Spleen (tissue), 11 donors: ENCODE measurements around the gene DACH1. TPM values are rescaled to one million over a fixed set of nuclear protein-coding genes. Genes with fewer than 3 reads are reported as not detected.

Experiments used
- DNase-seq: peaks from one replicate; pipeline ENCODE4 v3.0.0-alpha.2; 2020
- H3K27ac ChIP-seq, 8 donors: fragments of 200-600 bp; sonication (generic) in 7 of 8; 1 replicate in 4 of 8; 2 replicates in 4 of 8; pipeline versions ENCODE4 v1.5.0 to v1.8.0; 2016 to 2021; ENCODE audit warnings: inconsistent platforms in 4 of 8, mild to moderate bottlenecking in 4 of 8, moderate library complexity in 1 of 8
- H3K27me3 ChIP-seq, 7 donors: fragments of 200-600 bp; sonication (generic) in 6 of 7; replicated peaks in 1 of 7; 1 replicate in 4 of 7; 2 replicates in 3 of 7; pipeline versions ENCODE4 v1.5.0 to v1.8.0; 2016 to 2021; ENCODE audit warnings: inconsistent platforms in 3 of 7, mild to moderate bottlenecking in 1 of 7
- H3K36me3 ChIP-seq, 6 donors: fragments of 200-600 bp; sonication (generic) in 5 of 6; 1 replicate in 4 of 6; 2 replicates in 2 of 6; pipeline versions ENCODE4 v1.5.0 to v1.8.0; 2016 to 2021; ENCODE audit warnings: inconsistent platforms in 2 of 6
- H3K4me1 ChIP-seq, 6 donors: fragments of 200-600 bp; sonication (generic) in 5 of 6; 1 replicate in 3 of 6; 2 replicates in 3 of 6; pipeline versions ENCODE4 v1.5.0 to v1.8.0; 2016 to 2021; ENCODE audit warnings: inconsistent platforms in 3 of 6
- H3K4me3 ChIP-seq, 8 donors: fragments of 200-600 bp; sonication (generic) in 7 of 8; 1 replicate in 4 of 8; 2 replicates in 4 of 8; pipeline versions ENCODE4 v1.5.0 to v1.8.0; 2016 to 2021; ENCODE audit warnings: inconsistent platforms in 4 of 8, mild to moderate bottlenecking in 4 of 8, moderate library complexity in 2 of 8
- H3K9me3 ChIP-seq, 8 donors: fragments of 200-600 bp; sonication (generic) in 7 of 8; 1 replicate in 4 of 8; 2 replicates in 4 of 8; pipeline versions ENCODE4 v1.5.0 to v1.8.0; 2016 to 2021; ENCODE audit warnings: inconsistent platforms in 4 of 8
- CTCF ChIP-seq, 11 experiments: fragments of 200-600 bp in 7 of 11; fragments of 450-650 bp in 4 of 11; sonication (generic) in 4 of 11; IDR thresholded peaks in 8 of 11; conservative IDR thresholded peaks in 3 of 11; 1 replicate in 7 of 11; 2 replicates in 4 of 11; pipeline versions ENCODE4 v1.4.0 to v1.8.0; 2016 to 2021; ENCODE audit warnings: antibody characterized with exemption in 11 of 11, inconsistent platforms in 4 of 11, mild to moderate bottlenecking in 1 of 11
- POLR2A ChIP-seq, 3 donors: fragments of 450-650 bp; IDR thresholded peaks; one replicate each; pipeline ENCODE4 v1.5.1; 2017; ENCODE audit warnings: antibody characterized with exemption in 3 of 3, mild to moderate bottlenecking in 1 of 3
- POLR2AphosphoS5 ChIP-seq, 3 donors: sonication (generic); formaldehyde crosslinking; IDR thresholded peaks; one replicate each; pipeline ENCODE4 v1.5.1; 2017; ENCODE audit warnings: antibody characterized with exemption in 3 of 3
- WGBS, 5 donors: extraction: QIAGEN DNeasy Blood & Tissue Kit in 3 of 5; methylation state at CpG; one replicate each; pipeline versions ENCODE4 v1.1.5 to v1.1.7; 2013 to 2018; 5-methylcytosine and 5-hydroxymethylcytosine counted together
- intact Hi-C: fragments of 100-400 bp; cut with DNase I; formaldehyde crosslinking; loops from one replicate; pipeline ENCODE4 v1.15.0; 2023; ENCODE audit warnings: low total_unique reads
- polyA plus RNA-seq, 3 donors: library from polyadenylated mRNA; stranded (reverse); fragments of 200-250 nt; gene quantifications; one replicate each; pipeline ENCODE4 v1.2.1, GENCODE V29; 2013
- total RNA-seq, 7 donors: library from RNA; depleted of rRNA in 3 of 7; stranded (reverse); fragments of >200 nt in 3 of 7; fragmentation: NEBNext Ultra II Directional in 4 of 7; extraction: Animal tissue kit (Norgen Biotek cat#: 25700) in 4 of 7; gene quantifications; one replicate each; pipeline versions ENCODE4 v1.1.0 to v1.2.1, GENCODE V29; 2016 to 2021
- donor health status: healthy with polysubstance abuse.
- donor health status: DM: no; HTN: no; CAD: no; lungs with moderate emphysema.
- donor health status: DM: no; HTN: no; CAD: no.
- donor health status: Bipolar disorder and iron deficiency.
- donor health status: healthy.
- donor health status: DM: no; HTN: no; CAD: no.
- donor health status: DM: yes; HTN: yes; CAD: no.

The DACH1 gene
- total and polyA plus RNA-seq, 10 donors = 0.80 to 18.9 (median 11.4) TPM

- DNase-seq = no peak
- Histone ChIP-seq H3K27me3 (no peaks in the 10 kb centered on the region), H3K36me3 (no peaks in the 10 kb centered on the region)
These were observed 449.8 kb downstream of the DACH1 start for GRCh38 chr13:71417205-71417604.

GRCh38 chr13:71412231-71412630, 454.8 kb downstream of the DACH1 start:
- TF ChIP-seq POLR2AphosphoS5 (IDR thresholded peaks at IDR 0.05) (no peak), CTCF (IDR thresholded peaks at IDR 0.05 in 8 of 11, conservative IDR thresholded peaks at IDR 0.05 in 3 of 11) (no peak), POLR2A (IDR thresholded peaks at IDR 0.05) (no peak)
- 75 to 92% (median 90%) methylated on average over 2 of the region's 2 CpGs for WGBS, 5 donors
- intact Hi-C loops = no loop called here

More at GRCh38 chr13:71417205-71417604, 449.8 kb downstream of the DACH1 start:
- Histone ChIP-seq H3K27ac (no peak overlapping the region), H3K9me3 (peaks cover 0 to 23% (median 12%) of the 10 kb centered on the region in 8 donors), H3K4me1 (no peaks in the 10 kb centered on the region), H3K4me3 (no peak overlapping the region)
- intact Hi-C loops = no loop called here
- TF ChIP-seq POLR2A (IDR thresholded peaks at IDR 0.05) = no peak
- TF ChIP-seq CTCF (IDR thresholded peaks at IDR 0.05 in 8 of 11, conservative IDR thresholded peaks at IDR 0.05 in 3 of 11) = no peak
- no peak for TF ChIP-seq POLR2AphosphoS5 (IDR thresholded peaks at IDR 0.05)

GRCh38 chr13:71408416-71408815, 458.6 kb downstream of the DACH1 start:
- Histone ChIP-seq H3K4me1 (no peaks in the 10 kb centered on the region), H3K36me3 (no peaks in the 10 kb centered on the region), H3K4me3 (no peak overlapping the region), H3K9me3 (no peaks in the 10 kb centered on the region), H3K27ac (no peak overlapping the region), H3K27me3 (no peaks in the 10 kb centered on the region)
- DNase-seq = no peak
- TF ChIP-seq CTCF (IDR thresholded peaks at IDR 0.05 in 8 of 11, conservative IDR thresholded peaks at IDR 0.05 in 3 of 11) = no peak
- TF ChIP-seq POLR2A (IDR thresholded peaks at IDR 0.05) = no peak
- TF ChIP-seq POLR2AphosphoS5 (IDR thresholded peaks at IDR 0.05) = no peak
- intact Hi-C loops = no loop called here

More at GRCh38 chr13:71412231-71412630, 454.8 kb downstream of the DACH1 start:
- DNase-seq = no peak
- Histone ChIP-seq H3K9me3 (peaks cover 0 to 8% (median 2%) of the 10 kb centered on the region in 8 donors), H3K36me3 (no peaks in the 10 kb centered on the region), H3K4me3 (no peak overlapping the region), H3K27me3 (no peaks in the 10 kb centered on the region), H3K4me1 (no peaks in the 10 kb centered on the region), H3K27ac (no peak overlapping the region)

- Histone ChIP-seq H3K27me3 (no peaks in the 10 kb centered on the region), H3K27ac (no peak overlapping the region), H3K4me3 (no peak overlapping the region), H3K9me3 (no peaks in the 10 kb centered on the region), H3K4me1 (no peaks in the 10 kb centered on the region), H3K36me3 (no peaks in the 10 kb centered on the region)
- TF ChIP-seq CTCF (IDR thresholded peaks at IDR 0.05 in 8 of 11, conservative IDR thresholded peaks at IDR 0.05 in 3 of 11) = no peak
- TF ChIP-seq POLR2AphosphoS5 (IDR thresholded peaks at IDR 0.05) = no peak
- no peak for TF ChIP-seq POLR2A (IDR thresholded peaks at IDR 0.05)
- intact Hi-C loops = no loop called here
- 53 to 72% (median 65%) methylated on average over 3 of the region's 3 CpGs for WGBS, 5 donors
- DNase-seq = no peak
These were observed 467.3 kb downstream of the DACH1 start for GRCh38 chr13:71399631-71400215.
